ENCODE results near the gene PGA5. TPM values are rescaled to one million over a fixed set of nuclear protein-coding genes. Genes with fewer than 3 reads are reported as not detected.
"Not testable (repeated sequence)": the region's sequence is repeated elsewhere in the genome, so short reads cannot be mapped to it uniquely, and the experiment has no call there.

The PGA5 gene
- polyA plus RNA-seq, 1 experiment = not detected

GRCh38 chr11:61198361-61198760 is 42.6 kb upstream of the PGA5 start:
- TF ChIP-seq, protein P1, sequence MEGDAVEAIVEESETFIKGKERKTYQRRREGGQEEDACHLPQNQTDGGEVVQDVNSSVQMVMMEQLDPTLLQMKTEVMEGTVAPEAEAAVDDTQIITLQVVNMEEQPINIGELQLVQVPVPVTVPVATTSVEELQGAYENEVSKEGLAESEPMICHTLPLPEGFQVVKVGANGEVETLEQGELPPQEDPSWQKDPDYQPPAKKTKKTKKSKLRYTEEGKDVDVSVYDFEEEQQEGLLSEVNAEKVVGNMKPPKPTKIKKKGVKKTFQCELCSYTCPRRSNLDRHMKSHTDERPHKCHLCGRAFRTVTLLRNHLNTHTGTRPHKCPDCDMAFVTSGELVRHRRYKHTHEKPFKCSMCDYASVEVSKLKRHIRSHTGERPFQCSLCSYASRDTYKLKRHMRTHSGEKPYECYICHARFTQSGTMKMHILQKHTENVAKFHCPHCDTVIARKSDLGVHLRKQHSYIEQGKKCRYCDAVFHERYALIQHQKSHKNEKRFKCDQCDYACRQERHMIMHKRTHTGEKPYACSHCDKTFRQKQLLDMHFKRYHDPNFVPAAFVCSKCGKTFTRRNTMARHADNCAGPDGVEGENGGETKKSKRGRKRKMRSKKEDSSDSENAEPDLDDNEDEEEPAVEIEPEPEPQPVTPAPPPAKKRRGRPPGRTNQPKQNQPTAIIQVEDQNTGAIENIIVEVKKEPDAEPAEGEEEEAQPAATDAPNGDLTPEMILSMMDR (IDR thresholded peaks at IDR 0.05; ENCODE audit: insufficient read depth, low read depth, low read length) = no peak
- POLR2A ChIA-PET = no interaction called here
- H3K36me3 ChIP-seq (ENCODE audit: control insufficient read depth, insufficient read depth, low read length) = no peaks in the 10 kb centered on the region
- H3K4me3 ChIP-seq (ENCODE audit: low read depth, low read length) = no peak overlapping the region
- H3K27me3 ChIP-seq (ENCODE audit: control insufficient read depth, insufficient read depth, low read length) = peaks cover 8% of the 10 kb centered on the region
- no peak for DNase-seq (ENCODE audit: low read depth)
- CTCF ChIA-PET = interaction anchor here (1.1 kb wide), 1 partner anchor 10 kb away, joined by 4 read pairs; no protein-coding TSS in a partner anchor

GRCh38 chr11:61198948-61199523 is 41.9 kb upstream of the PGA5 start:
- peaks cover 8% of the 10 kb centered on the region for H3K27me3 ChIP-seq (ENCODE audit: control insufficient read depth, insufficient read depth, low read length)
- H3K4me3 ChIP-seq (ENCODE audit: low read depth, low read length) = no peak overlapping the region
- TF ChIP-seq, protein P1 (IDR thresholded peaks at IDR 0.05; ENCODE audit: insufficient read depth, low read depth, low read length) = no peak
- CTCF ChIA-PET = interaction anchor here (0.7 kb wide), 1 partner anchor 12 kb away, joined by 3 read pairs; no protein-coding TSS in a partner anchor
- DNase-seq (ENCODE audit: low read depth) = no peak
- H3K36me3 ChIP-seq (ENCODE audit: control insufficient read depth, insufficient read depth, low read length) = no peaks in the 10 kb centered on the region
- POLR2A ChIA-PET = no interaction called here

GRCh38 chr11:61201476-61201875 is 39.5 kb upstream of the PGA5 start:
- TF ChIP-seq, protein P1 (IDR thresholded peaks at IDR 0.05; ENCODE audit: insufficient read depth, low read depth, low read length) = no peak
- POLR2A ChIA-PET = no interaction called here

GRCh38 chr11:61202950-61203746 is 37.8 kb upstream of the PGA5 start, which contains the start of gene PGA3:
Gene PGA3 (plus strand): TSS chr11:61203515. CDS start chr11:61203565, 50 bp downstream.
- POLR2A ChIA-PET; H3K27me3 ChIP-seq (ENCODE audit: control insufficient read depth, insufficient read depth, low read length); DNase-seq (ENCODE audit: low read depth); H3K36me3 ChIP-seq (ENCODE audit: control insufficient read depth, insufficient read depth, low read length); H3K4me3 ChIP-seq (ENCODE audit: low read depth, low read length): not testable (repeated sequence)
- CTCF ChIA-PET = interaction anchor here (0.6 kb wide), 1 partner anchor 287 kb away, joined by 4 read pairs; no protein-coding TSS in a partner anchor

More at GRCh38 chr11:61201476-61201875, 39.5 kb upstream of the PGA5 start:
- CTCF ChIA-PET = interaction anchor here (1.1 kb wide), 1 partner anchor 15 kb away, joined by 3 read pairs; no protein-coding TSS in a partner anchor
- DNase-seq (ENCODE audit: low read depth) = no peak
- no peaks in the 10 kb centered on the region for H3K36me3 ChIP-seq (ENCODE audit: control insufficient read depth, insufficient read depth, low read length)
- H3K4me3 ChIP-seq (ENCODE audit: low read depth, low read length) = no peak overlapping the region
- peaks cover 3% of the 10 kb centered on the region; the same call in 1 of the 2 replicates for H3K27me3 ChIP-seq (ENCODE audit: control insufficient read depth, insufficient read depth, low read length)

DNA sequence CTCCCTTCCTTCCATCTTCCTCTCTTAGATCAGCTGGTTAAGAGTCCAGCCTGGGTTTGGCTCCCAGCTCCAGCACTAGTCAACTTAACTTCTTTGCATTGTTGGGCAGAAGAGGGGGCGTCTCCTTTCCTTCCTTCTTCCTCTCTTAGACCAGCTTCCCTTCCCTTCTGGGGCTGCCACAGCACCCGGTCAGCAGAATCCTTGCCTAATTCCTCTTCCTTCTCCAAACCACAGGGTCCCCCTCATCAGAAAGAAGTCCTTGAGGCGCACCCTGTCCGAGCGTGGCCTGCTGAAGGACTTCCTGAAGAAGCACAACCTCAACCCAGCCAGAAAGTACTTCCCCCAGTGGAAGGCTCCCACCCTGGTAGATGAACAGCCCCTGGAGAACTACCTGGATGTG is 37.1 kb upstream of the PGA5 start:
- H3K4me3 ChIP-seq (ENCODE audit: low read depth, low read length); POLR2A ChIA-PET; H3K27me3 ChIP-seq (ENCODE audit: control insufficient read depth, insufficient read depth, low read length); CTCF ChIA-PET; DNase-seq (ENCODE audit: low read depth); H3K36me3 ChIP-seq (ENCODE audit: control insufficient read depth, insufficient read depth, low read length): not testable (repeated sequence)

DNA sequence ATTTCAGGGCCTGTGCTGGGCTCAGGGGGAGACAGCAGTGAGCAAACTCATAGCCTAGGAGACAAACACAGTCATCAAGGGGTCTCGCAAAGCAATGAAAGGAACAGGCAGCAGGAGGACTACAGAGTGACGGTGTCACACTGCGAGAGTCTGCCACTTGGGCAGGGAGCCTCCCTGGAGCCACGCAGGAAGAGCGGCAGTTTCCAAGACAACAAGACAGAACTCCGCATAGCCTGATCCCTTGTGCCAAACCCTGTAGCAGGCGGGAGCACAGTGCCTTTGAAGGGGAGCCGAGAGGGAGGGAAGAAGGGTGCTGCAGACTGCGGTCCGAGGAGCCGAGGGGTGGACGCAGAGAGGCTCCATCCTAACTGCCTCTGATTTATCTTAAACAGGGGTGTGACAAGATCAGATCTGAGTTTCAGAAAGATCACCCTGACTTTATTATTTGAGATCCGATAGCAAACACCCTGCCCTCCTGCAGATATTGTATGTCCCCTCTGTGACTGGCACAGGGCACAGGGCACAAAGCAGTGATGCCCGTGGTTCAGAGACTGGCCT is 36.4 kb upstream of the PGA5 start:
- CTCF ChIA-PET; POLR2A ChIA-PET; H3K4me3 ChIP-seq (ENCODE audit: low read depth, low read length); H3K36me3 ChIP-seq (ENCODE audit: control insufficient read depth, insufficient read depth, low read length); H3K27me3 ChIP-seq (ENCODE audit: control insufficient read depth, insufficient read depth, low read length); DNase-seq (ENCODE audit: low read depth): not testable (repeated sequence)

DNA sequence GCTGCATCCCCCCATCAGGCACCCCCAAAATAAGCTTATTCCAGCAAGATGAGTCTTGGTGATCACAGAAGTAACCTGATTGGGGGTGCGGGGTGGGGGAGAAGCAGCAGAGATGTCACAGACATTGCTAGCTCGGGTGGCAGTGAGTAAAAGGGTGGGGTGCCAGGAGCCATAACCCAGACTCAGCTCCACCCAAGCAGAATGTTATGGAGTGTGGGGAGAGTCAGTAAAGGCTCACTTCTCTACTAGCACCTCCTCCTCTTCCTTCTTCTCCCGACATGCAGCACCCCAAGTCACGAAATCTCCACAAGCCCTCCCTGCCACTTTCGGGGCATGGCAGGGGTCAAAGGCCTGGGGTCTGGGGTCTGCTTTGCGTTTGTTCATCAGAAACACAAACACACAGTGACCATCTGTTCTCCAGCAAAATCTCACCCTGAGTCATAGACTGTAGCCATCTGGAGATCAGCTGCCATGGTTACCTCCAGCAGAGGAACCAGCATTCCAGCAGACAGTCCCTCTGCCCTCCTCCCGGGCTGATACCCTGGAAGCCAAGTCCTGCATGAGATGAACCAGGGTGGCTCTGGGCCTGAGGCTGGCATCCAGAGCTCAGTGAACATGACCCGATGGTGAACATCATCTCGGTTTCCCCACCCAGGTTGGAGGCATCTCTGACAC is 33.2 kb upstream of the PGA5 start:
- POLR2A ChIA-PET; H3K4me3 ChIP-seq (ENCODE audit: low read depth, low read length); CTCF ChIA-PET; H3K36me3 ChIP-seq (ENCODE audit: control insufficient read depth, insufficient read depth, low read length); DNase-seq (ENCODE audit: low read depth); H3K27me3 ChIP-seq (ENCODE audit: control insufficient read depth, insufficient read depth, low read length): not testable (repeated sequence)

DNA sequence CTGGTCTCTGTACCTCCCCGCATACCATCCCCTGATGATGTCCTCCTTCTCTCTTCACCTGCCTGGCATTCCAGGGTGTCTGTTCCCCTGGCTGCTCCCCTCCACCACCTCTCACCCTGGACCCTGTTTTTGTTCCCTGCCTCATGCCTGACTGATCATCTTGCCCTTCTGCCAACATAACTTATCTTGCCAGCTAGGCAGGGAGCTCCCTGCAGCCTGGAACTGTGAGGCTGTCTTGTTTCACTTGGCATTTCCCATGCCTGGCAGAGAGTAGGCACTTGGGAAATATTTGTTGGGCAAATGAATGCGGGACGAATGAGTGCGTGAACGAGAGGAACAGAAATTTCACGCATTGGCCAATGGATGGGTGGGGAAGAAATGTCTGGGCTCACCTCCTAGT is 30.3 kb upstream of the PGA5 start:
- CTCF ChIA-PET, POLR2A ChIA-PET: not testable (repeated sequence)

DNA sequence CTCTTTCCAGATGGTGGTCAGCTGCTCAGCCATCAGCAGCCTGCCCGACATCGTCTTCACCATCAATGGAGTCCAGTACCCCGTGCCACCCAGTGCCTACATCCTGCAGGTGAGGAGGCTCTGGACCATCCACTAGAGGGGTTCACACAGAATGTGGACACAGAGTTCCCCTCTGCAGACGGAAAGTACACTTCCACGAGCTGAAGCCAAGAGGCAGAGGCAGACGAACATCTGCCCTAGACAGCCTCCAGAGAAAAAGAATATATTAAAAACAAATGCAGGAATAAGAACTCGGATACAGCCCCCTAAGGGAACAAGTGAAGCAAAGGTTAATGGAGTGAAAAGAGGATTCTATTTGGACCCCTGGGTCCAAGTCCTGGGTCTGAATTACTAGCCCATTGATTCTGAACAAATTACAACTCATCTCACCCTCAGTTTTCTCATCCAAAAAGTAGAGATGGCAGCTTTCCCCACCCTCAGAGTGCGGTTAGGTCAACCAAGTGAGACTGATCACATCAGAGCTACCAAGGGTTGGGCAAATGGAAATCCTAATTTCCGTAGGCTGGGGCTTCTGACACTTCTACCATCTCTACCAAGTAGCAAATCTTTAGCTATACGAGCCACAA is 29.5 kb upstream of the PGA5 start:
- POLR2A ChIA-PET; H3K27me3 ChIP-seq (ENCODE audit: control insufficient read depth, insufficient read depth, low read length); DNase-seq (ENCODE audit: low read depth); CTCF ChIA-PET; H3K4me3 ChIP-seq (ENCODE audit: low read depth, low read length); H3K36me3 ChIP-seq (ENCODE audit: control insufficient read depth, insufficient read depth, low read length): not testable (repeated sequence)

More for the DNA sequence above, 30.3 kb upstream of the PGA5 start:
- DNase-seq (ENCODE audit: low read depth); H3K36me3 ChIP-seq (ENCODE audit: control insufficient read depth, insufficient read depth, low read length); H3K4me3 ChIP-seq (ENCODE audit: low read depth, low read length); H3K27me3 ChIP-seq (ENCODE audit: control insufficient read depth, insufficient read depth, low read length): not testable (repeated sequence)
